ENCODE results near the gene CARD10.

The CARD10 gene

GRCh38 chr22:37525073-37525745 is 6.0 kb upstream of the CARD10 start:
- DNase-seq, result no peak

- no peak for DNase-seq
Observed at GRCh38 chr22:37522482-37522881, 3.3 kb upstream of the CARD10 start.

- no peak for DNase-seq
Observed at GRCh38 chr22:37521236-37521739, 2.1 kb upstream of the CARD10 start.

GRCh38 chr22:37520776-37521191 is 1.6 kb upstream of the CARD10 start:
- no peak for DNase-seq

GRCh38 chr22:37518509-37519267 is 527 bp downstream of the CARD10 start:
- DNase-seq, result no peak

- no peak for DNase-seq
Observed at GRCh38 chr22:37517826-37518450, 1.3 kb downstream of the CARD10 start.

- DNase-seq, result no peak
Observed at GRCh38 chr22:37516456-37516855, 2.8 kb downstream of the CARD10 start.

- DNase-seq, result no peak
Observed at GRCh38 chr22:37515901-37516300, 3.3 kb downstream of the CARD10 start.

- no peak for DNase-seq
Observed at GRCh38 chr22:37514526-37515051, 4.6 kb downstream of the CARD10 start.

GRCh38 chr22:37511395-37512104 is 7.7 kb downstream of the CARD10 start:
- DNase-seq, result no peak

- DNase-seq, result no peak
Observed at GRCh38 chr22:37510091-37510490, 9.1 kb downstream of the CARD10 start.

GRCh38 chr22:37509059-37509860 is 10.0 kb downstream of the CARD10 start:
- no peak for DNase-seq

- DNase-seq, result no peak
Observed at GRCh38 chr22:37508431-37508992, 10.7 kb downstream of the CARD10 start.

- no peak for DNase-seq
Observed at GRCh38 chr22:37507731-37508130, 11.5 kb downstream of the CARD10 start.

- DNase-seq, result no peak
Observed at GRCh38 chr22:37505989-37506388, 13.2 kb downstream of the CARD10 start.

GRCh38 chr22:37505565-37505964 is 13.7 kb downstream of the CARD10 start:
- DNase-seq, result no peak

- no peak for DNase-seq
Observed at GRCh38 chr22:37504964-37505363, 14.3 kb downstream of the CARD10 start.

GRCh38 chr22:37503850-37504249 is 15.4 kb downstream of the CARD10 start:
- DNase-seq, result no peak

GRCh38 chr22:37503183-37503683 is 16.0 kb downstream of the CARD10 start:
- no peak for DNase-seq

- DNase-seq, result no peak
Observed at GRCh38 chr22:37502342-37503182, 16.7 kb downstream of the CARD10 start.

Measured in 8988T (cell line).